ENCODE data around the gene PDHA1. TPM values are rescaled to one million over a fixed set of nuclear protein-coding genes. Genes with fewer than 3 reads are reported as not detected.

The PDHA1 gene
- total RNA-seq, result 100 to 1,000 TPM in 1 of 4 donors, 10 to 100 TPM in 3; 45.7 to 137 (median 78.8) TPM

DNA sequence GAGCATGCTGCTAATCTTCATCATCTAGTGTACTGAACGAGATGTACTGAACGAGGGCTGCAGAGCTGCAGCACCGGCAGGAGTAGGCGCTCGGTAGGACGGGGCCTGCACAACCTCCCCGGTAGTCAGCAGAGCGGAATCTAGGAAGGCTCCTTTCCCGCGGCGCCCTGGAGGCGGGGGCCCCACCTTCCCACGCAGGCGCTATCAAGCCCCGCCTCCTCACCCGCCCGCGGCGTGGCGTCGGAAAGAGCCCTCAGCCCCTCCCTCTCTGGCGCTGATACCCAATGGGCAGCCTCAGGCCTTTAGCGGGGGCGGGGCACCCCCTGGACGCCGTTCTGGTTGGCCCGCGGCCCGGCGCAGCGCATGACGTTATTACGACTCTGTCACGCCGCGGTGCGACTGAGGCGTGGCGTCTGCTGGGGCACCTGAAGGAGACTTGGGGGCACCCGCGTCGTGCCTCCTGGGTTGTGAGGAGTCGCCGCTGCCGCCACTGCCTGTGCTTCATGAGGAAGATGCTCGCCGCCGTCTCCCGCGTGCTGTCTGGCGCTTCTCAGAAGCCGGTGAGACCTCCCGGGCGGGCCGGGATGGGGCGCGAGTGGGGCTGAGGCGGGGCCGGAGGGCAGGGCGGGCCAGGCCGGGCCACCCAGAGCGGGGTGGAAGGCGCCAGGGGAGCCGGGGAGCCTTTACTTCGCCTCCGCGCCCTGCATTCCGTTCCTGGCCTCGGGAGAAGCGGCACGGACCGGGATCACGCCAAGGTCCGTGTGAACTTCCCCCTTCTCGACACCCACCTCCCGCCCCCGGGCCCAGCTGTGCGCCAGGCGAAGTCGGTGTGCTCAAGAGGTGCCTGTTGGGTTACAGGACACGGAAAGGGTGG lies at the start of gene PDHA1:
TSS of gene PDHA1 (plus strand) at position 393 of the 874 bp plus-strand sequence. CDS start at position 504, 111 bp downstream.
- Histone ChIP-seq H3K27me3 (no peaks in the 10 kb centered on the region), H3K4me3 (peak within 1 kb of the TSS; percentile 68 to 78 (median 72)), H3K36me3 (no peaks in the 10 kb centered on the region), H3K9me3 (no peaks in the 10 kb centered on the region), H3K27ac (replicated peaks in 1 of 4) (peak within 1 kb of the TSS; percentile 91 to 96 (median 94)), H3K4me1 (peaks cover 9 to 40% (median 30%) of the 10 kb centered on the region in 4 donors)
- 25% methylated on average over 27 of the region's 81 CpGs for WGBS
- peak; percentile 96 for DNase-seq (ENCODE audit: extremely low spot score)
- intact Hi-C loops (cut with DNase I), result loop anchor here (10.0 kb wide), 1 partner anchor 359 kb away; the partner anchor contains the start of gene PHKA2
- TF ChIP-seq POLR2AphosphoS5 (IDR thresholded peaks at IDR 0.05), result peak; percentile 84 to 89
- TF ChIP-seq, protein P1, sequence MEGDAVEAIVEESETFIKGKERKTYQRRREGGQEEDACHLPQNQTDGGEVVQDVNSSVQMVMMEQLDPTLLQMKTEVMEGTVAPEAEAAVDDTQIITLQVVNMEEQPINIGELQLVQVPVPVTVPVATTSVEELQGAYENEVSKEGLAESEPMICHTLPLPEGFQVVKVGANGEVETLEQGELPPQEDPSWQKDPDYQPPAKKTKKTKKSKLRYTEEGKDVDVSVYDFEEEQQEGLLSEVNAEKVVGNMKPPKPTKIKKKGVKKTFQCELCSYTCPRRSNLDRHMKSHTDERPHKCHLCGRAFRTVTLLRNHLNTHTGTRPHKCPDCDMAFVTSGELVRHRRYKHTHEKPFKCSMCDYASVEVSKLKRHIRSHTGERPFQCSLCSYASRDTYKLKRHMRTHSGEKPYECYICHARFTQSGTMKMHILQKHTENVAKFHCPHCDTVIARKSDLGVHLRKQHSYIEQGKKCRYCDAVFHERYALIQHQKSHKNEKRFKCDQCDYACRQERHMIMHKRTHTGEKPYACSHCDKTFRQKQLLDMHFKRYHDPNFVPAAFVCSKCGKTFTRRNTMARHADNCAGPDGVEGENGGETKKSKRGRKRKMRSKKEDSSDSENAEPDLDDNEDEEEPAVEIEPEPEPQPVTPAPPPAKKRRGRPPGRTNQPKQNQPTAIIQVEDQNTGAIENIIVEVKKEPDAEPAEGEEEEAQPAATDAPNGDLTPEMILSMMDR (IDR thresholded peaks at IDR 0.05), result no peak
- TF ChIP-seq POLR2A (IDR thresholded peaks at IDR 0.05; ENCODE audit: low read depth), result peak; percentile 66
- TF ChIP-seq EP300 (IDR thresholded peaks at IDR 0.05), result no peak

DNA sequence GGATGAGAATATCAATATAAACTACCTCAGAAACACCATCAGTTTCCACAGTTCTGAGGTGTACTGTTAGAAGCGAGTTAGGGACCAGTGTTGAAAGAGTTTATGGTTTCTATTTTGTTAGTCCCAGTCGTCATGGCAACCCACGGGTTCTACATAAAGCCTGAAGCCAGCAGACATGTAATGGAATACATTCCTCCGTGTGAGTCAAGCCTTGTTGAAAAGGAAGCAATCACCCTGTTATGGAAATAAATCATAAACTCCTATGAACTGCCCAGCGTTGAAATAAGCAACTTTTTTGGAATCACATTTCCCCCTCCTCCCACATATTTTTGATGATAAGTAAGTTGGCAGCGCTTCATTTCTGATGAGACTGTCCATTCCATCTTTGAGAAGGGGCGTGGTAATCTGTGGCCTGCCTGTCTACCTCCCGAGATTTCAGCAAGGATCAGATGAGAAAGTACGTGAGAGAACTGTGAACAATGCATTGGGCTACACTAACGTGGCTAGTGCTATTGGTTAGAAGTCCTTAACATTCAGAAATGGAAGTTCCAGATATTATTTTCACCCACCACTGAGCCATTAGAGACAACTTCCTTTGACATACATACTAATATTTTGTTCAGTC lies 40.4 kb upstream of the PDHA1 start:
- WGBS, result 50% methylated on average over 9 of the region's 10 CpGs
- intact Hi-C loops (cut with DNase I), result no loop called here
- no peaks in the 10 kb centered on the region for H3K4me1 ChIP-seq
- no peak for DNase-seq (ENCODE audit: extremely low spot score)
- no peaks in the 10 kb centered on the region for H3K36me3 ChIP-seq
- TF ChIP-seq POLR2AphosphoS5 (IDR thresholded peaks at IDR 0.05) (no peak), EP300 (IDR thresholded peaks at IDR 0.05) (no peak), POLR2A (IDR thresholded peaks at IDR 0.05; ENCODE audit: low read depth) (no peak)
- TF ChIP-seq, protein P1 (IDR thresholded peaks at IDR 0.05), result no peak
- no peak overlapping the region for H3K4me3 ChIP-seq
- no peak overlapping the region for H3K27ac ChIP-seq (replicated peaks in 1 of 4)
- no peaks in the 10 kb centered on the region for H3K27me3 ChIP-seq
- no peaks in the 10 kb centered on the region for H3K9me3 ChIP-seq

GRCh38 chrX:19326567-19326966 lies 17.2 kb upstream of the PDHA1 start:
- Histone ChIP-seq H3K4me3 (no peak overlapping the region), H3K4me1 (no peaks in the 10 kb centered on the region), H3K9me3 (no peaks in the 10 kb centered on the region), H3K36me3 (no peaks in the 10 kb centered on the region), H3K27ac (replicated peaks in 1 of 4) (no peak overlapping the region), H3K27me3 (no peaks in the 10 kb centered on the region)
- intact Hi-C loops (cut with DNase I), result no loop called here
- TF ChIP-seq POLR2A (IDR thresholded peaks at IDR 0.05; ENCODE audit: low read depth) (no peak), EP300 (IDR thresholded peaks at IDR 0.05) (no peak), POLR2AphosphoS5 (IDR thresholded peaks at IDR 0.05) (no peak)
- TF ChIP-seq, protein P1 (IDR thresholded peaks at IDR 0.05), result no peak
- no peak for DNase-seq (ENCODE audit: extremely low spot score)
- WGBS, result 75% methylated on average over 2 of the region's 2 CpGs

DNA sequence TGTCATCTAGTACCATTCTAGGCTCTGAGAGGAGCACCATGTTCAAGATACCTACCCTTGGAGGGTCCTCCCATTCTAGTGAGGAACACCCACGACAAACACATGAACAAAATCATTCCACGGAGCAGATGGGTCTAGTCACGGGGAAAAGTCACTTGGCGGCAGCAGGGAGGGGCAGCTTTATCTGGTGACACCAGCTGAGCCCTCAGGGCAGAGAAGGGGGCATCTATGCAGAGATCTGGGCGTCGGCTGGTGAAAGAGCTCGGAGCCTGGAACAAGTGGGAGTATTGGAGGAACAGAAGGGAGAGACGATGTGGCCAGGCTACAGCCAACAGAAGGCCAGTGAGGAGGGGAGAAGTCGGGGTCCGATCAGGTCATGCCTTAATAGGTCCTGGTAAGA lies 11.9 kb upstream of the PDHA1 start:
- TF ChIP-seq POLR2A (IDR thresholded peaks at IDR 0.05; ENCODE audit: low read depth), result no peak
- no peak for TF ChIP-seq POLR2AphosphoS5 (IDR thresholded peaks at IDR 0.05)
- no peak for TF ChIP-seq EP300 (IDR thresholded peaks at IDR 0.05)
- TF ChIP-seq, protein P1 (IDR thresholded peaks at IDR 0.05), result no peak
- Histone ChIP-seq H3K27ac (replicated peaks in 1 of 4) (no peak overlapping the region), H3K4me3 (no peak overlapping the region), H3K4me1 (no peaks in the 10 kb centered on the region), H3K9me3 (peaks cover 0 to 12% (median 6%) of the 10 kb centered on the region in 4 donors), H3K27me3 (no peaks in the 10 kb centered on the region), H3K36me3 (no peaks in the 10 kb centered on the region)
- no peak for DNase-seq (ENCODE audit: extremely low spot score)
- WGBS, result 91% methylated on average over 10 of the region's 10 CpGs
- intact Hi-C loops (cut with DNase I), result loop anchor here (5.0 to 10.0 kb wide), 2 partner anchors 397 to 940 kb away; no protein-coding TSS in a partner anchor

All from esophagus muscularis mucosa (tissue), 4 donors.